Stimulated activated CD8-positive, alpha-beta memory T cell treated with anti-CD3 and anti-CD28 coated beads, Interleukin-15, amount 100 ng/mL, for 4 hours (primary cell): ENCODE data around the gene PBX4.
A peak's percentile ranks its signal among the peaks of the same experiment; 100 is the strongest.
"Not testable (repeated sequence)": the region's sequence is repeated elsewhere in the genome, so short reads cannot be mapped to it uniquely, and the experiment has no call there.

Experiments
- DNase-seq, 2 donors: peaks; one replicate each; pipeline ENCODE4 v3.0.0-alpha.2; 2020; ENCODE audit warnings: low read depth in 2 of 2

PBX4 gene

GRCh38 chr19:19618219-19619051, at the start of gene PBX4:
TSS of gene PBX4 (minus strand) at chr19:19618687. CDS start at chr19:19618629, 58 bp downstream.
- peak; percentile 98 for DNase-seq

GRCh38 chr19:19665420-19665948, 47.0 kb upstream of the PBX4 start:
- DNase-seq: not testable (repeated sequence)

- peak; percentile 89 to 93 for DNase-seq
Observed at GRCh38 chr19:19663256-19664120, 45.0 kb upstream of the PBX4 start, which contains the start of gene ATP13A1. TSS of gene ATP13A1 (minus strand) at chr19:19663676. CDS start at chr19:19663666, 10 bp downstream.

GRCh38 chr19:19662871-19663255, 44.4 kb upstream of the PBX4 start:
- no peak for DNase-seq

GRCh38 chr19:19662344-19662743, 43.9 kb upstream of the PBX4 start:
- no peak for DNase-seq

- no peak for DNase-seq
Observed at GRCh38 chr19:19661675-19662251, 43.3 kb upstream of the PBX4 start.

GRCh38 chr19:19661141-19661674, 42.7 kb upstream of the PBX4 start:
- DNase-seq: no peak

- no peak for DNase-seq
Observed at GRCh38 chr19:19659646-19660245, 41.3 kb upstream of the PBX4 start.

GRCh38 chr19:19657397-19657783, 38.9 kb upstream of the PBX4 start:
- no peak for DNase-seq

GRCh38 chr19:19656451-19657396, 38.2 kb upstream of the PBX4 start:
- no peak for DNase-seq

- no peak for DNase-seq
Observed at GRCh38 chr19:19655641-19656343, 37.3 kb upstream of the PBX4 start.

GRCh38 chr19:19655051-19655594, 36.6 kb upstream of the PBX4 start:
- DNase-seq: no peak

- DNase-seq: no peak
Observed at GRCh38 chr19:19654441-19654840, 36.0 kb upstream of the PBX4 start.

- no peak for DNase-seq
Observed at GRCh38 chr19:19653597-19654147, 35.2 kb upstream of the PBX4 start.

- no peak for DNase-seq
Observed at GRCh38 chr19:19652482-19653295, 34.2 kb upstream of the PBX4 start.

- no peak for DNase-seq
Observed at GRCh38 chr19:19651076-19651475, 32.6 kb upstream of the PBX4 start.

GRCh38 chr19:19650331-19650730, 31.8 kb upstream of the PBX4 start:
- DNase-seq: no peak

- DNase-seq: no peak
Observed at GRCh38 chr19:19649580-19649995, 31.1 kb upstream of the PBX4 start.
